PC-3 (cell line): ENCODE data around the gene JMJD4.

Source experiments
- CTCF ChIP-seq: fragments of 300-600 bp; sonication (generic); conservative IDR thresholded peaks from 2 replicates; pipeline ENCODE4 v1.5.1; 2017; ENCODE audit warnings: antibody characterized with exemption, low read depth, mild to moderate bottlenecking, low read length
- EZH2 ChIP-seq: fragments of 300-600 bp; sonication (generic); IDR thresholded peaks from one replicate; pipeline ENCODE4 v1.6.1; 2017; ENCODE audit warnings: antibody characterized with exemption, mild to moderate bottlenecking, low read length; ENCODE audit not compliant: unreplicated experiment
- EZH2phosphoT487 ChIP-seq: fragments of 300-600 bp; sonication (generic); IDR thresholded peaks from 2 replicates; pipeline ENCODE4 v1.6.1; 2018; ENCODE audit warnings: mild to moderate bottlenecking, antibody characterized with exemption, low read length, borderline replicate concordance

DNA sequence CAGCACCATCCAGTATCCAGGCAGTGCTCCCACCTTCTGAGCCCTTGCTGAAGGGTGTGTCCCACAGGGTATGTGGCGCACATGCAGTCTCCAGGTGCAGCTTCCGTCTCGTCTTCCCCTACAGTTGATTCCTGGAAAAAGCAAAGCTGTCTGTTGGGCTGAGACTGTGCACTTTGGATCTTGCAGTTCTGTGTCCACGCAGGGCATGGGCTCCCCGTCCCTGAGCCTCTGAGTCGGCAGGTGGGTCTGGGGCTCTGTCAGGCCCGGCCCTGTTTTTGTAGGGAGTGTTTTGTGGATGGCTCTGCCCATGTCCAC, 33.0 kb upstream of the JMJD4 start:
- TF ChIP-seq CTCF: no peak
- TF ChIP-seq EZH2: no peak
- no peak for TF ChIP-seq EZH2phosphoT487
